Epithelial cell of esophagus (primary cell): ENCODE measurements around the gene C11orf91.

Source experiments
- DNase-seq: peaks from one replicate; pipeline ENCODE4 v3.0.0; 2010; ENCODE audit warnings: low read depth
- H3K4me3 ChIP-seq: 2 replicates; pipeline ENCODE4 v1.5.1; 2011; ENCODE audit warnings: mild to moderate bottlenecking, low read length, control low read depth
- CTCF ChIP-seq: IDR thresholded peaks from 2 replicates; pipeline ENCODE4 v1.5.1; 2011; ENCODE audit warnings: low read depth, mild to moderate bottlenecking, low read length, control low read depth, inconsistent platforms; ENCODE audit not compliant: insufficient read depth; ENCODE audit errors: missing control alignments

C11orf91 gene

DNA sequence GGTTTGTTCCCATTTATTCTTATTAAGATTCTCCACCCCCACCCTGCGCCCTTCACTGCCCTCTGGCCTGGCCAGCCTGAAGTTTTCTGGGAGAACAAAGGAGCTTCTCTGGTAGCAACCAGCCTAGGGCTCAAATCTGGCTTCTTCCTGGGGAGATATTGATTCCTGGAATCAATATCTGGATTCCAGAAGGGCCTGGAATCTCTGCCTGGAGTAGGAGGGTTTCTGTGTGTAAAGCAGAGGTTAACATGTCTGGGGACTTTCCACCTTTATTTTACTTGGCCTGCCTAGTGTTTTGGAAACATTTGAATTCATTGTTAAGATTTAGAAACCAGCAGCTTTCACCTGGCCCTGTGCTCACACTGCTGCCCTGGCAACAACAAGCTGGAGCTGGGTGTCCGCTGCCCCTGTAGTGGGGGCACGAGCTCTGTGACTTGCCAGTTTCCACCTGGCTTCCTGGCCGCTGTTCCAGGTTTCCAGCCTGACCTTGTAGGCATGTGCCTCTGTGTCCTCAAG, 5.5 kb downstream of the C11orf91 start:
- TF ChIP-seq CTCF: no peak
- no peak overlapping the region for H3K4me3 ChIP-seq
- no peak for DNase-seq

DNA sequence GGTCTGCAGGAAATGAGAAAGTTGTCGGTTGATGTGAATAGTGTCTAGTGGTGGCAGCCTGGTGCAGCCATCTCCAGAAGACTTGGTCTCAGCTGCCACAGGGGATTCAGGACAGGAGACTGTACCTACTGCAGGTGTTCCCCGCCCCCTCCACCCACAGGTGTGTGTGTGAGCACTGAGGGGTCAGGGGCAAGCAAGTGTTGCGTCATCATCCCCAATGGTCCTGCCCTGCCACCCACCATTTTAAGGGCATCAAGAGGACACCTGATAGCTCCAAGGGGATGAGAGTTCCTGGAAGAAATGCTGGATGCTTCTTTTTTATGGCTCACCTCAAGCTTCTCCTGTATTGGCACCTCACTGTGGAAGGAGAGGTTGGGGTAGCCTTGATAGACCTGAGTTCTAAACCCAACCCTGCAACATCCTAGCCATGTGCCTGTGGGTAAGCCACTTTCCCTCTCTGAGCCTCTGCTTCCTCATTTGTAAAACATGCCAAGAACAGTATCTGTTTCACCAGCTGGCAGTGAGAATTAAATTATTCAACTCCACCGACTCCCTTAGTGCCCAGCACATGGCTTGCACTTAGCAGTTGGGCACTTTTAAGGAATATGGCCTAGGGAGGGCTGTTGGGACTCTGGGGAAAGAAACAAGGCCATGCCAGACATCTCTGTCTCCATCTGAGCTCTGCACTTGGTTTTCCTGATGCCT, 6.1 kb downstream of the C11orf91 start:
- H3K4me3 ChIP-seq: no peak overlapping the region
- DNase-seq: no peak
- no peak for TF ChIP-seq CTCF

- DNase-seq: no peak
- TF ChIP-seq CTCF: no peak
- no peak overlapping the region for H3K4me3 ChIP-seq
These were observed 8.1 kb downstream of the C11orf91 start for GRCh38 chr11:33692541-33692940.

GRCh38 chr11:33692013-33692504, 8.6 kb downstream of the C11orf91 start:
- TF ChIP-seq CTCF: peak; percentile 9
- peak; percentile 95 for DNase-seq
- H3K4me3 ChIP-seq: no peak overlapping the region

DNA sequence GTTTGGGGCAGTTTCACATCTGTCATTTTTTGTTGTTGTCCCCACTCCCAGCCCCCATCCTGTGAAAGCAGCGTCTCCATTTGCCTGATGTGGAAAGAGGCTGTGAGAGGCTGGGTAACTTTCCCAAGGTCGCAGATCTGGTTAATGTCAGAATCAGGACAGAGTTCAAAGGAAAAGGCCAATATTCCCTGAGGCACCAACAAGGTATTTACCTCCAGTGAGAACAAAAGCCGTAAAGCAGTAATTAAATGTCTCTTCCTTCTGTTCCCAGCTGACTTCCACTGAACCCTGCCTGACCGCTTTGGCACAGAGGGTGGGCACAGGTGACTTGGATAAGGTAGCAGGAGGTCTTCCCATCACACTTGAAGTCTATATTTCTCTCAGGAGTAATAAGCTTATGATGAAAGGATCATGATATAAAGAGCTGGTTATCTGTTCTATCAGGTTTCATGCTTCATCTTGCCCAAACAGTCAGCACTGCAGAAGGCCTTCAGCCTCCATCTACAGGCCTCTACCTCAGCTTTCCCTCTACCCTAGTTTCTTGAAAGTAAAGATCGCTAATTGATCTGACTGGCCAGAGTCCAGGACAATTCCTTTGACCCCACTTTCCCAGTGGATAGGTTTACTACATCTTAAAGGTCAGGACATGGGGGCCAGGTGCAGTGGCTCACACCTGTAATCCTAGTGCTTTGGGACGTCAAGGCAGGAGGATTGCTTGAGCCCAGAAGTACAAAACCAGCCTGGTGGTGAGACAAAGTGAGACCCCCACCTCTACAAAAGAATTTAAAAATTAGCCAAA, 9.4 kb downstream of the C11orf91 start:
- H3K4me3 ChIP-seq: no peak overlapping the region
- no peak for TF ChIP-seq CTCF

DNA sequence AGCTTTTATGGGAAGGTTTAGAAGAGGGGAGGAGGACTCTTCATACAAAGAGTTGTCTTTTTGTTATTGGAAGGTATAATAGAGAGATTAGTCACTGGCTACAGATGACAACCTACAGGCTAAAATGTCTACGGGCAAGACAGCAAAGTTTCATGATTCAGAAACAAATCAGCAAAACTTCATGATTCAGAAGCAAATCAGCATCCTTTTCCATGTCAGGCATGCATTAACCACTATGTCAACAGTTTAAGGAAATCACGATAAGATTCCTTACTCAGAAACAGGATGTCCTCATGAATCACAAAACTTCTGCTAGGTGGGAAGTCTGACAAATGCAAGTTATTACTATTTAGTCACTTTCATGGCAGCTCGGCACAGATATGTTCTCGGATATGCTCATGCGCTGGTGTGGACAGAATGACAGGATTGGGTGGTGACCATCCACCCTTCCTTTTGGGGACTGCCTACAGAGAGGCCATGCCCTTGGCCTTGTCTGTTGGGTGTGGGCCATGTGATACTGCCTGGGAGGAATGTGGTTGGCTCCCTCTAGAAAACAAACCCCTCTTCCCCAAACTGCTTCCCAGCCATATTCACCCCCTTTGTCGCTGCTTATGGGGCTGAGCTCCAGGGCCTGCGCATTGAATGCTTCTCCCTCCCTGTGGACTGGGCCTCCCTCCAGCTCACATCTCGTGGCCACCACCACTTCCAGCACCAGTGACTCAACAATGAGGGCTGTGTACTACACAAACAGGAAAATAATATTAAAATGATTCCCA, 10.1 kb downstream of the C11orf91 start:
- no peak for TF ChIP-seq CTCF
- peak; percentile 98 for DNase-seq

More for the DNA sequence above, 9.4 kb downstream of the C11orf91 start:
- DNase-seq: peak; percentile 63

More for the DNA sequence above, 10.1 kb downstream of the C11orf91 start:
- H3K4me3 ChIP-seq: no peak overlapping the region
